Stimulated activated CD4-positive, alpha-beta T cell treated with anti-CD3 and anti-CD28 coated beads, Interleukin-4, amount 100 ng/mL, for 24 hours (primary cell): ENCODE results near the gene FNBP1L.
"Not testable (repeated sequence)": the region's sequence is repeated elsewhere in the genome, so short reads cannot be mapped to it uniquely, and the experiment has no call there.

Source experiments
- DNase-seq: peaks from one replicate; pipeline ENCODE4 v3.0.0-alpha.2; 2020

Gene FNBP1L

DNA sequence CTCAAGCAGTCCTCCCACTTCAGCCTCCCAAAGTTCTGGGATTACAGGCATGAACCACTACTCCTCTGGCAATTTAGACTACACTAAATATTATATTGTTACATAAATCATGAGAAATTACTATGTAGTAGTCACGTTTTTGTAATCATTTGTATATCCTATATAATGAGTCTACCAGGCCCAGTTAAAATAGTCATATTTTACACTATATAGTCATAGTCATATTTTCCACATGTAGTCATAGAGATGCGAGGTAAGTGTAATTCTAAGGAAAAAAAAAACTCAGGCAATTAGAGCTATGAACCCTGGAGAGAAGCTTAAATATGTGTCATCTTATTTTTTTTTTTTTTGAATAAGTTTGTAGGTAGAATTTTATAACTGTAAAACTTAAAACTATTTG is 90.0 kb downstream of the FNBP1L start:
- no peak for DNase-seq

- no peak for DNase-seq
These were observed 93.1 kb downstream of the FNBP1L start for GRCh38 chr1:93541045-93541444.

- DNase-seq: no peak
These were observed 94.5 kb downstream of the FNBP1L start for GRCh38 chr1:93542398-93542797.

GRCh38 chr1:93546162-93546863 is 98.4 kb downstream of the FNBP1L start:
- DNase-seq: no peak

DNA sequence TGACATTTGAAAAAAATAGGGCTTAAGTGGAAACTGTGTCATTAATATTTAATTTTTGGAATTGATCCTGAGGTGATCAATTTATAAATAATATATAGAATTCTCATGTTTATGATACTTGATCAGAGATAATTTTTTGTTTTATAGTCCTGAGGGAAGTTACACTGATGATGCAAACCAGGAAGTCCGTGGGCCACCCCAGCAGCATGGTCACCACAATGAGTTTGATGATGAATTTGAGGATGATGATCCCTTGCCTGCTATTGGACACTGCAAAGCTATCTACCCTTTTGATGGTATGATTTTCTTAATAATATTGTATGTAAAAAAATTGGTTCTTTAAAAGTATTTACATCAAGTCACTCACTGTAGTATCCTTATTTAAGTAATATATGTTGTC is 101.2 kb downstream of the FNBP1L start:
- DNase-seq: no peak

DNA sequence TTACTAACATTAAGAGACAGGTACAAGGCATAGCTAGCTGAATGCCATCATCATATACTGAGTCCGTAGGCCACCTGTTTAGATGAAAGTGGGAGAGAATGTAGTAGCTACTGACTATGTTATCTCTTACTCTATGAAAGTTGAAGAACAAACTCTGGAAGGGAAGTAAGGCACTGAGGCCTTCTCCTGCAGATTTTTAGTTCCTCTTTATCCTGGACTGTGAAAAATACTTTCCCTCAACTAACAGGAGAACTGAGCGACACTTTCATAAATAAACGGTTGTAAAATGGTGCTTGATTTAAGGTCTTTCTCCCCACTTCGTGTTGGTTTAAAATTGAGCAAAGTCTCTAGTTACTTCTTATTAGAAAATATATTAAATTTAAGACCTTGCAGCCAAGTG is 101.9 kb downstream of the FNBP1L start:
- no peak for DNase-seq

- DNase-seq: no peak
These were observed 105.0 kb downstream of the FNBP1L start for GRCh38 chr1:93552741-93553455.

DNA sequence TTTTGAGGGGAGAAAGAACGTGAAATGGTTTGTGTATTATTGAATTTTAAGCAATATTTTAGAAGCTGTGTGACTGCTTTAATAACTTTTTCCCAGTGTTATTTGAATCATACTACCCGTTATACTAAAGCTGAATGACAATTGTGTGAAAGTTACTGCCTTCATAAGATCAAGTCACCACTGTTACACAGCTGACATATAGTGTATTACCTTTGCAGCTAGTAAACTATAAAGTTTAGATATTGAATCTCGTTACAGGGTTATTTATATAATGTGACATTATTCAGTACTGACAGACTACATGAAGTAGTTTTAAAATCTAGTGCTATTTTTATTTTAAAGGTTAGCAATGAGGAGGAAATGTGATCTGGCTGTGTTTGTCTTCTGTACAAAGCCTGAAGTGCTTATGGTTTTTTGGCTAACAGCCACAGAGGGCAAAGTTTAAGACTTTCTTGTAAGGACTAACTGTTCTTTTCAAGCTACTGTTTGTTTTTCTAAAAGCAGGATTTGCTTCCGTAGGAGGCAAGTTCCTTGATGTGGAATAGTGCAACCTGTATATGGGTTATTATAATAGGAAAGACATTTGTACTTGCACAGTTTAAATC is 106.1 kb downstream of the FNBP1L start:
- not testable (repeated sequence) for DNase-seq

- no peak for DNase-seq
These were observed 107.3 kb downstream of the FNBP1L start for GRCh38 chr1:93554883-93555872.

- no peak for DNase-seq
These were observed 108.4 kb downstream of the FNBP1L start for GRCh38 chr1:93556291-93556690.

GRCh38 chr1:93559045-93559444 is 111.1 kb downstream of the FNBP1L start:
- DNase-seq: no peak

DNA sequence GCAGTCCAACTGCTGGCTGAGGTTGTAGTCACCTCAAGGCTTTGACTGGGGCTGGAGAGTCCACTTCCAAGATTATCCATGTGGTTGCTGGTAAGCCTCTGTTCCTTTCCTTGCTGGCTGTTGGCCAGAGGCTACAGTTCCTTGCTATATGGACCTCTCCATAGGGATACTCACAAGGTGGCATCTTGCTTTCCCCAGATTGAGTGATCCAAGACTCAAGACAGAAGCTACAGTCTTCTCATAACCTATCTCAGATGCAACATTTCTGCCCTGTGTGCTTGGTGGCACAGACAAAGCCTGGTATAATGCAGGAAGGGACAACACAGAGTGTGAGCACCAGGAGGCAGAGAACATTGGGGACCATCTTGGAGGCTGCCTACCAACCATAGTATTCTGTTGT is 111.8 kb downstream of the FNBP1L start:
- DNase-seq: no peak

DNA sequence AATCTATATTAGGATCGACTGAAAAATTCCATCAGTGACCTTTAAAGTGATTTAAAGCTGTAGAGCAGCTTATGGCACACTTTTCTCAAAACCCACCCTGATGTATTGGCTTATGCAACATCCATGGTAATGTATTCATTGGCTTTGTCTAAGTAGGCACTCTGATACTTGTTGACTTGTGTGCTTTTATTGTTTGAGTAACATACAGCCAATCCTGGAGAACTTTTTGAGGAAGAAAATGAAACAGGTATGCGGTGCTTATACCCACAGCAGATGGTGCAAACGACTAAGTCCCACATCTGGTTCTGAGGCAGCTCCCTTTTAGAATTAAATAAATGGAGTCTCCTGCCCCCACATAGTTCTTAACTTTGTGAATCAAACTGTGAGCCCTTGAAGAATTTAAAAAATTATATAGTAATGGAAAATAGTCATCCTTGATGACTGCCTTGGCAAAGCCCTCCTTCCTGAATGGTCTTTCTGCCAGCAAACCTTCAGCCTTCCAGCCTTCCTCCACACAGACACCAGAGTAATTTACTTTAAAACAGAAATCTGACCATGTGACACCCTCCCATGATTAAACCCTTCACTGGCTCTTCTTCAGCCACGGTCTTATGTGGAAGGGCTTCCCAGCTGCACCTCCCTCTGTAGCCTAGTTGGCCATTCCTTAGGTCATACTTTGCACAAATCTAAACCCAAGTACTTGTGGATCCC is 117.7 kb downstream of the FNBP1L start:
- no peak for DNase-seq

DNA sequence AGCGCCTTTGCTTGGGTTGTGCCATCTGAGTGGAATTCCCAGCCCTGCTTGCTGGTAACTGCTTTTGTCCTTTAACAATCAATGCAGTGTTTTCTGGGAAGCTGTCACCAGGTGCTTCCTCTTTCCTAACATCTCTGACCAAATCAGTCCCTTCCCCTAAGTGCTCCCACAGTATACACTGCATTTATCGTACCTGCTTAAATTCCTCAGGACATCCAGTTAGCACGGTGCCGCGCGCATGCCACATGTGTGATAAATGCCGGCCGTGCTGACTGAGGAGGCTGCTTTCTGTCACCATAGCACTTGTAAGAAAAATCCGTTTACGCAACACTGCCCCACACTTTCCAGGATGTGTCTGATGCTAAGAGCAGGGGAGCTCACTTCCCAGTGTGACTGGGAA is 118.3 kb downstream of the FNBP1L start:
- no peak for DNase-seq

- DNase-seq: no peak
These were observed 119.5 kb downstream of the FNBP1L start for GRCh38 chr1:93567255-93567918.

DNA sequence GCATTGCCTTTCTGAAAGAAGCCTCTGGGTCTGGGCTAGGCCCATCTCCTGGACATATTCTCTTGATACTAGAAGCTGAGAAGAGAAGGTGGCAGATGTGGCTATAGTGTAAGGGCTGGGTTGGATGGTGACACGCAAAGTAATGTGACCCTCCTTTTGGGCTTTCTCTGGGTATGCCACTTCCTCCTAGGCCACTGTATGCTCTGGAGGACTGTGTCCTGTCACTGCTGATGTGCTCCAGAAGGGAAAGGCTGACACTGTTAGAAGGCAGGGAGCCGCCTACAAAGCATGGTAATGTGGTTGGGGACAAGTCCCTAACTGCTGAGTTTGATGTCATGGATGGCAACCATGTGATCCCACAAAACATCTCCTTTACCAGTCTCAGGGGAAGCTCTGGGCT is 121.6 kb downstream of the FNBP1L start:
- no peak for DNase-seq

GRCh38 chr1:93571623-93572310 is 123.8 kb downstream of the FNBP1L start:
- DNase-seq: no peak

GRCh38 chr1:93573940-93574469 is 126.1 kb downstream of the FNBP1L start:
- DNase-seq: no peak

GRCh38 chr1:93574511-93574910 is 126.6 kb downstream of the FNBP1L start:
- DNase-seq: no peak

GRCh38 chr1:93574991-93575390 is 127.1 kb downstream of the FNBP1L start:
- no peak for DNase-seq
